ENCODE data around the gene CAMTA1.
"Not testable (repeated sequence)": the region's sequence is repeated elsewhere in the genome, so short reads cannot be mapped to it uniquely, and the experiment has no call there.

CAMTA1 gene

DNA sequence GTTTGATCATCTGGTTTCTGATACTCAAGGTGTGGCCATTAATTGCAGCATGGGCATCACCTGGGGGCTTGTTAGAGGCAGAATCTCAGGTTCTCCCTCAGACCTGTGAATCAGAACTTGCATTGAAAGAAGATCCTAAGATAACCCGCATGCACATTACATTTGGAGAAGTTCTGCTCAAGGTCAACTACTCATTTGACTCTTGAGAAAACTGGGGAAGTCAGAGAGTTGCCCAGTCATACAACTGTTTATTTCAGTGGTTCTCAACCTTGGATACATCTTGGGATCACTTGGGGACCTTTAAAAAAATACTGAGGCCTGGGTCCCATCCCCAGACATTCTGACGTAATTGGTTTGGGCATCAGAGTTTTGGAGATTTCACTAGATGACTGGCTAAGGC, 30.5 kb downstream of the CAMTA1 start:
- DNase-seq = no peak

DNA sequence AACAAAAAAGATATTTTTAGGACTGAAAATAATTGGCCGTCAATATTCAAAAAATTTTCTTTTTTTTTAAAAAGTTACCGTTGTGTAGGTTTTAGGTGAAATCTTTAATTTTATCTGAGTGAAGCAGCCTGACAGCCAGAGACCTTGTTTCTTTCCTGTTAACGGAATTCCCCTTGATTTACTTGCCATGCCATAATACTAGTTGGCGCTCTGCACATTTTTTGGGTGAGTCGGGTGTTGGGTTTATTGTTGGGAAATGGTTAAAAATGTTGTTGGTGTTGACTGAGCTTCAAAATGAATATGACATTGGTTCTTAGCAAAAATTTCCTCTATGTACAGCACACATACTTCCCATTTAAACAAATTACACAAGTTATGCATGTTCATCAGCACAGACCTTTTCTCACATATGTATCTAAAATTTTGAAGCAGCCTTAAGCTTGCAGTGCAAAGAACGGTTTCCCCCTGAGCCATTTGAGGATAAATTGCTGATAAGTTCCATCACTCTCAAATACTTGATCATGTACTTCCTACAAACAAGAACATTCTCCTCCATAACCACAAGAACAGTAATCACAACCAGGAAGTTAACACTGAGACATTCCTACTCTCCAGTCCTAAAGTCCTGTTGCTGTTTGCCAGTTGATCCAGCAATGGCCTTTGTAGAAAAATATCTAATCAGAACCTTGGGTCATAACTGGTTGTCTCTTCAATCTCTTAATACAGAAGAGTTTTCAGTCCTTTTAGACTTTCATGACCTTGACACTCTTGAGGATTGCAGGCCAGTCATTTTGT, 34.2 kb downstream of the CAMTA1 start:
- no peak for DNase-seq

DNA sequence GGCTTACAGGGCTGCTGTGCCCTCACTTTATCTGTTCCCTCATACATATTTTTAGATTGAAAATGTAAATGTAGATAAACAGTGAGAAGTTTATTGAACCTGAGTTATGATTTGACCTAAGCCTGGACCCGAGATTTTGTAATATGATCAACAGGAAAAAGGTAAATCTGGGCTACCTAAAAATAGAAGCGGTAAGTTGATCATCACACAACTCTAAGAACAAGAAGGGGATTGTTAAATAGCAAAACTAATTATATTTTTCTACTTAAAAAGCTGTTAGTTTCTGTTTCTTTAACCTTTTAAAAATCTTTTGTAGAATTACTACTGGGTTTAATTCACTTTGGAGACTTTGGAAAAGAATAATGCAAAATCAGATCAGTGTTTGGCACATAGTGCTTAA, 35.6 kb downstream of the CAMTA1 start:
- DNase-seq = no peak

DNA sequence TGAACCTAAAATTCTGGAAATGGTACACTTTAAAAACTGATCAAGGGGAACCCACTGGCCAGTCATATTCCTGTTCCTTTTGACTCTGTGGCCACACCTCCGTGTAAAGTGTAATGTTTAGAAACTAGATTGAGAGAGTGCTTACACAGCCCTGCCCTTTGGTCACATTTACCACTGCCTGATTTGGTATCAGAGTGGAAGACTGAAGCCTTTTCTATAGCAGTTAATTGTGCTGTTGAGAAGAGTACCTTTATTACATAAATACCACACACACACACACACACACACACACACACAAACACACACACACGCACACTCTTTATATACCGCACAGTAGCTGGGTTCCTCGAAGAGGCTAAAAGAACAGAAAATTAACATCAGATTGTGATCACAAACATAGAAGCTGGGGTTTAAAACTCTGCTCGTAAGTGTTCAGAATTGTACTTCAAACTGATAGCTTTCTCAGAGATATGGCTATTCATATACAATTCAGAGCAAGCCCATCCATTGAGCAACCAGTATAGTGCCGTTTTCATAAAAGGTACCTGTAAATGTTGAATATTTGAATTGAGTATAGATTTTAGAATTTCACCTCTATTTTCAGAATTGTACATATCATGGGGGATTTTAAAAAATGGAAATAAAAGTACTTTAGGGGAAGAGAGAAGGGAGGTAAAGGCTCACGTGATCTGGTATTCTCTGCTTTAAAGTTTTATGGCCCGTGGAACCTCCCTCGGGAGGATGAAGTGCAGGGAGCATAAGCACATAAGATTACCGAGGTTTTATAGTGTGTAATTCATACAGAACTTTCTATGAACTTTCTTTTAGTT, 37.5 kb downstream of the CAMTA1 start:
- DNase-seq = no peak

DNA sequence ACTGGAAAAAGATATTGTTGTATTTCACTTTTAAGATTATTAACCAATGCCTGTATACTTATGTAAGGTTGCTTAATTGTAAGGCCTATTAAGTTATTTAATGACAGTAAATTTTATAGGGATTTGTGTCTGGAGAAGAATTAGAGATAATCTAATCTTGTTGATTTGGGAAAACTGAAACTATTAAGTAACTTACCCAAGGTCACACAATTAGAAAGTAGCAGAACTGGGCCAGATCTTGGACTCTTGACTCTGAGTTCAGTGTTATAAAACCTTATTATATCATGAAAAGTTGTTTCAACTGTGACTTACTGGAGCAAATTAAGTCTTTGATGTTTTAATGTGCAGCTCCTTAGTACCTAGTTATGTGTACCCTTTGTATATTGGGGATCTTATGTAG, 38.5 kb downstream of the CAMTA1 start:
- no peak for DNase-seq

DNA sequence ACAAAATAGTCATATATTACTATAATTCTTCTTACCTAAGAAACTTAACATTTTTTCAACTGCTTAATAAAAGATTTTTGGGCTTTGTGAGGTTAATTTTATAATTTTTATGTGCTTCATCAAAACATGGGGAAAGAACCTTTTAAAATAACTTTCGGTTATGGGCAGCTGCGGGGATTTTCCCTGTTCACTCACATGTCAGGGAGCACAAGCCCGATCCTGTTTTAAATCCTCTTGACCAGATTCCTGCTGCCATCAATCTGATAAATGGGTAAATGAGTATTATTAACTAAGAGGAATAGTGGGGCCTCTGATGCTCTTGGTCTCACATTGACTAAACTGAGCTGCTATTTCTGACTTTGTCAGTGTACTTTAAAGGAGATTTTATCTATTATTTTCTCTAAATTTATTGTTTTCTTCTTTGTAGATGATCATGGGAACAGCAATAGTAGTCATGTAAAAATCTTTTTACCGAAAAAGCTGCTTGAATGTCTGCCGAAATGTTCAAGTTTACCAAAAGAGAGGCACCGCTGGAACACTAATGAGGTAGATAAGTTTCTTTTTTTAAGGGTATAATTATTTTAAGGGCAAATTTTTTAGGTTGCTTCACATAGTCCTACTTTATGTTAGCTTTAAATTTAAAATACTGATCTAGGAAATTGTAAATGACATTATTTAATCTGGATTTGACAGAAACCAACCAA, 39.6 kb downstream of the CAMTA1 start:
- no peak for DNase-seq

DNA sequence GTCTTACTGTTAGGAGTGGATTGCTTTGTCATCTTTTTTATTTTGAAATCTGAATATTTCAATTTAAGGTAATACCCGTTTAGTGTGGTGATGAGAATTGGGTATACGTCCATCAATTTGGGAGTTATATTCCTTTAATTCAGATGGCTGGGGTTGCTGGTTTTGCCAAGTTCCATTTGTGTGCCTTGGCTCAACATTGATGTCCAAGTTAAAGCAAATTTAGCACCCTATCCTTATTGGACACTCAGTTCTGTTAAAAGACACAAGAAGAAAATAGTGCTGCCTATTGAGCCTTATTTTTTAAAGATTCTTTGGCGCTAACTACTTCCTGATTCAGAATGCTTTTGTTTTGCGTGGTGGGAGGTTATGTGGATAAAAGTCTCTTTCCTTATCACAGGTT, 40.6 kb downstream of the CAMTA1 start:
- DNase-seq = no peak

DNA sequence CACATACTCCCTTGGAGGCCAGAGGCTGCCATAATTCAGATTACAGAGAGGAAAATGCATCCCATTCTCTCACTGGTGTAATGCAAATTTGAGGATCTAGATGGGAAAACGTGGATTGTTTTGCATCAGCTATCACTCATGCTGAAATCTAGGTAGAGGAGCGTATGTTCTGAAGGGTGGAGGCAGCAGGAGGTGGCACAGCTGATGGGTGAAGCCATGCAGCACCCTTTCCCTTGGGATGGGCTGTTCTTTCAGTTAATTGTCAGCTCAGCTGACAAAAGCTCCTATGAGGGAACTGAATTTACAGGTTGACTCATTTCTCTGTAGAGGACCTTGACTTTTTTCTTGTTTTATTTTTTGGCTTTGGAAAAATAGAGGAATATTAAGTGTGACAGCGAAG, 41.8 kb downstream of the CAMTA1 start:
- no peak for DNase-seq

DNA sequence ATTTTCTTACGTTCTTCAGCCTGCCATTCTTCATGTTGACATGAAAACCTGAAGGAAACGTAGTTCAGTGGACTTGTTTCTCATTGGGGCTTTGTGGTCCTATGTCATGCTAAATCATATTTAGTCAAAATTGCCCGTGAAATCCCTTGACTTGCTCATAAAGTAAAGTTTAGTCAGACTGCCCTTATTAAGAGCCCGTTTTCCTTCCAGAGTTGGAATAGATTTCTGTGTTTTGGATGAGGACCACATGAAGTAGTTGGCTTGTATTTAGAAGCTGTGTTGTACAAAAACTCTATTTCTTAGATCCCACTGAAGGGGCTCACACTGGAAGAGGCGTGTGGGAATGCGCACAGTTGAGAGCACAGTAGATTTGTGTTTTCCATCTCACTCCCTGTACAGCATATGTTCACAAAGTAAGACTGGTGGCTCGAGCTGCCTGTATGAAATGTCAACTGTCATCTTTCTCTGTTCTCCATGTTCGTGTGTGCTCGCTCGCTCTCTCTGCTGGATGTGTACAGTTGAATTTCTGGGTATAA, 42.4 kb downstream of the CAMTA1 start:
- DNase-seq = no peak

DNA sequence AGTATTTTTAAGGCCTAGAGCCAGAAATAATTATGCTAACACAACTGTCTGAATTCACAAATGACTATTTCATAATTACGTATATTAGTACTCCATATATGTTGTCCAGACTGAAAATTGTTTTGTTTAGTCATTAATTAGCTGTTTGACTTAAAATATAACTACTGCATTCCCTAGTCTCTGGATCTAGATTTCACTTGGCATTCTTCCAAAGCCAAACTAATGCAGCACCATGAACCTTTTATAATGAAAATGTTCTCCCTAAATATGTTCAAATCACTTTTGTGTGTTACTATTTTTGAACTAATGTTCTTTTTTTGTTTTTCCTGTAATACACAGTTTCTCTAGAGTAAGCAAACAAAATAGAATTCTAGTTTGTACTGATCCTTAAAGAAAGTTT, 46.1 kb downstream of the CAMTA1 start:
- DNase-seq = no peak

DNA sequence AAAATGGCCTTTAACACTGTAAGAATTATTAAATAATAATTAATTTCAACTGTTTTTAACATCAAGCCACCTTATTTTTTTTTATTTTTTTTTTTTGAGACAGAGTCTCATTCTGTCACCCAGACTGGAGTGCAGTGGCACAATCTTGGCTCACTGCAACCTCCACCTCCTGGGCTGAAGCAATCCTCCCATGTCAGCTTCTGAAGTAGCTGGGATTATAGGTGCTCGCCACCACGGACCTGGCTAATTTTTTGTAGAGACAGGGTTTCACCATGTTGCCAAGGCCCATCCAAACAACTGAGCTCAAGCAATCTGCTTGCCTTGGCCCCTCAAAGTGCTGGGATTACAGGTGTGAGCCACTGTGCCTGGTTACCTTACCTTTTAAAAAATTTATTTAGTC, 46.8 kb downstream of the CAMTA1 start:
- not testable (repeated sequence) for DNase-seq

DNA sequence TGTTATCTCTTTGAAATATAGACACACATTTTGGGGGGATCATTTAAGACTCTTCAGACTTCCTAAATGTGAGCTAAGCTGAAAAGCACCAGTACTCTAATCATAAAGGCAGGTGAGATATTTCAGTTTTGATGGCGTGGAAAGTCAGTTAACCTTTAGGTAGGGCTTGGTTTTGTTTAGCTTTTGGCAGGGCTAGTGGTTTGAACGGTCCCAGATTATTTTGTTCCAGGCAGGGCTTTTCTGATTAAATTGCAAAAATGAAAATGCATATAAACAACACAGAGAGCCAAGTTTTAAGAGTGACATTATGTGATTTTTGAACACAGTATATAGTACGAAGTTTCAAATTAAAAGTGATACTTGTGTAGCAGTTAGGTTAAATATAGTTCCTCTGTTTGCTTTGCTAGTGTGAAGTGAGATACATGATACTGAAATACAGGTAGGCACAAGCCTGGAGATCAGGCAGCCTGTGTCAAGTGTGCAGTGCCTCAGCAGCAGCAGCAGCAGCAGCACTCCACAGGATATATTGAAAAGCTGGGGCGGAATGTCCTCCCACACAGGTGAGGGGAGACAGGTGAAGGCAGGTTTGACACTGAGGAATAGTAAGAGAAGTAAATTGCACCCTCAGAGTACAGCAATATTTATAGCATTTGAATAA, 47.4 kb downstream of the CAMTA1 start:
- DNase-seq = peak; percentile 95

DNA sequence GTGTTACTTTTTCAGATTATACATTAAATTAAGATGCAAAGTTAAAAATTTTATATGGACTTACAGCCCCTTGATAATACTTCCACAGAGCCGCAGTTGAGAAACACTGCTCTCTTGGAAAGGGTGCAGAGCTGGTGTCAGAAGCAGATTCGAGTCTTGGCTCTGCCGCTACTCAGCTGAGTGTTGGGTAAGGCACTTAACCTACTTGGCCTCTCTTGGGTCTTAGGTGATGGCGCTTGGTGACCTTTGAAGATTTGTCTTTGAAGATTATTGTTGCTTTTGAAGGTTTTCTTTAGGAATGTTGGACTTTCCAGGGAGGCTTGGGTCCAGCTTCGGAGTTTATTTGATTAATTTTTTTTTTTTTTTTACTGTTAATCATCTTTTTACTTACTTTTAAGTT, 48.5 kb downstream of the CAMTA1 start:
- no peak for DNase-seq

DNA sequence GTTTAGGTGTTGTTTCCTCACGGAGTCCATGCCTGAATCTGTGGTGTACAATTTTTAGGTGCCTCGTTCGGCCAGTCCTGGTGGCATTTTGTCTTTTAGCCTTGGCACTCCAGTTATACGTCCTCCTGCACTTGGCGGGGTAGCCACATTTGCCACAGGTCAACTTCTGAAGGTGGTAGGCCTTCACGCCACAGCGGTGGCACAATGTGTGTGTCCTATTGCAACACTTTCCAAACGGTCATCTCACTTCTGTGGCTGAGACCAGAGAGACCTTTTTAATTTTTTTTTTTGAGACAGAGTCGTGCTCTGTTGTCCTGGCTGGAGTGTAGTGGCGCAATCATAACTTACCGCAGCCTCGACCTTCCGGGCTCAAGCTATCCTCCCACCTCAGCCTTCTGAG, 49.1 kb downstream of the CAMTA1 start:
- no peak for DNase-seq

DNA sequence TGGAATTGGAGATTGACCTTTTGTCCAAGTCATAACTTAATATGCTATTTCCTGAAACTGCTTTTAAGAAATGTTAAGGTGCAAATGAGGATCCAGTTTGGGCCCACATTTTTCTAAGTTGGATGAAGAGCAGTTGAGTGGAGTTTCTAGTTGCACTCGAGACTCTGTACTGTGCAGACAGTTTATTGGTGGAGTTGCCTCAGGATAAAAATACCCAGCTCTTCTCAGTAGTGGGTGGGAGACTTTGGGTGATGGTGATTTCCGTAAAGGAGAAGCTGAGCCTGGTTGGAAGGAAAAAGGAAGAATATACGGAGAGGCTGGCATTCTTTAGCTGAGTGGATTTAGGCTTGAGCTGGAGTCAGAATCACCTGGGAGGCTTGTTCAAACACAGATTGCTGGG, 49.9 kb downstream of the CAMTA1 start:
- no peak for DNase-seq

DNA sequence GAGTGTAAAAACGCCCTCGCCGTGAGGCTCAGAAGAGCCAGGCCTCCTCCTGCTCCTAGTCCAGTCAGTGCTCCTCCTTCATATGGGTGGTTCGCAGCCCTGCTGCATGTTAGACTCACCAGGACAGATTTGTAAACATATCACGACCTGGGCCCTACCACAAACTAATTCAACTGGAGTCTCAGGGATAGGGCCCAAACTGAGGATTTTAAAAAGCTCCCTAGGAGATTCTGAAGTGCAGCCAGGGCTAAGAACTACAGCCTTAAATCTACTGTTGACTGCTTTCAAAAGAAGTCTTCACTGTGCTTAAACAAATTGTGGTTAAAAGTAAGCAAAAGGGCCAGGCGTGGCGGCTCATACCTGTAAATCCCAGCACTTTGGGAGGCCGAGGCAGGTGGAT, 57.0 kb downstream of the CAMTA1 start:
- no peak for DNase-seq

DNA sequence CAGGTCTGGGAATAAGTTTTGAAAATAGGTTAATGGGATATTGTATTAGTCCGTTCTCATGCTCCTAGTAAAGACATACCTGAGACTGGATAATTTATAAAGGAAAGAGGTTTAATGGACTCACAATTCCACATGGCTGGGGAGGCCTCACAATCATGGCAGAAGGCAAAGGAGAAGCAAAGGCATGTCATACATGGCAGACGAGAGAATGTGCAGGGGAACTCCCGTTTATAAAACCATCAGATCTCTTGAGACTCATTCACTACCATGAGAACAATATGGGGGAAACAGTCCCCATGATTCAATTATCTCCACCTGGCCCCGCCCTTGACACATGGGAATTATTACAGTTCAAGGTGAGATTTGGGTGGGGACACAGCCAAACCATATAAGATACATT, 60.5 kb downstream of the CAMTA1 start:
- DNase-seq = not testable (repeated sequence)

DNA sequence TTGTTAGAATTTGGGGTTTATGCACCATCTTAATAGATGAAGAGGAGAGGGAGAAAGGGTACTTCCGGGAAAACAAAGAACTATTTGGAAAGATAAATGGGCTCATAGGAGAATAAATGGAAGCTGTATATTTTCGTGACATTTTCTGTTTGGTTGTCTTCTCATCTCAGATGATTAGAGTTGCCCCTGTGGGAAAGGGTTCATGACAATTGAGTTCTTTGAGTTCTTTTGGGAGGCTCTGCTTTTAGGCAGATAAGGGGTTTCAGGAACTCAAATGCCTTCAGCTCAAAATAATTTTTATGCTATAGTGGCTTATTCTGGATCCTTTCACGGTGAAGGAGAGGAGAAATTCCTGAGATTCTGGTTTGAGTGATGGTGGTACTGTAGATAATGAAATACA, 63.6 kb downstream of the CAMTA1 start:
- no peak for DNase-seq

DNA sequence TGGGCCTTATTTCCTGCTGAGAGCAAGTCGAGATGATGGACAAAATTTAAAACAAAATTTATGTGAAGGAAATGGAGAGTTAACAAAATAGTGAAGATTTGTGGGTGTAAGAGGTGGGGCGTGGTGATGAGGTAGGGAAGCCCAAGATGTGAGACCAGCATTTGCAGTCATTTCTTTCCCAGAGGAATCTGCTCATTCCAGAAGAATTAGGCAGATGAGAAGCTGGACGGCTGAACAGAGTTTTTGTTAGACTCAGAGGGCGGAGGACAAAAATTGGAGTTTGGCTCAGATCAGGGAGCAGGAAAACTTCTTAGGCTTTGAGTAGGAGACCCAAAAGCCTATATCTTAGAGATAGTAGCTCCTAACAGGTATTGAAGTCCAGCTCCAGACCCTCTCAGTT, 65.3 kb downstream of the CAMTA1 start:
- no peak for DNase-seq

DNA sequence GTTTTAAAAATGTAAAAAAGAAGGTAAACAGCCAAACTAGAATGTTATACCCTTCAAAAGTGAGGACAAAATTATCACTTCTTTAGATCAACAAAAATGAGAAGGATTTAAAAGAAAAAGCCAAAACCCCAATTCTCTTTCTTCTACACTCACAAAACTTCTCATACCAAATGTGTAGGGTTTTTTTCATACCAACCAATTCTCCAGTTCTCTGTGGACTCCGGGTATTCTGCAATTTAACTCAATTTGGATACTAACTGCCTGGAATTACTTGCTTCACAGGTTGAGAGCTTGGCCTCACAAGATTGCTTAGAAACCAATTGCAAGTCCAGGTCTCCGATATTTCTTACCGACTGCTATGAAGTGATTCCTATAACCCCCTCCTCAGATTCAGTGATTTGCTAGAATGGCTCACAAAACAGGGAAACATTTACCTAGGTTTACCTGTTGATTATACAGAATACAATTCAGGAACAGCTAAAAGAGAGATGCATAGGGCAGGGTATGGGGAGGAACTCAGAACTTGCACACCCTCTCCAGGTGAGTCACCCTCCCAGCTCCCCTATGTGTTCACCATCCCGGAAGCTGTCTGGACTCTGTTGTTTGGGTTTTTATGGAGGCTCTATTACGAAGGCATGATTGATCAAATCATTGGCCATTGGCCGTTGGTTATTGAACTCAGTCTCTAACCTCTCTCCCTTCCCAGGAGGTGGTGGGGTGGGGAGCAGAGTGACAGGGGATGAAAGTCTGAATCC, 67.1 kb downstream of the CAMTA1 start:
- no peak for DNase-seq

DNA sequence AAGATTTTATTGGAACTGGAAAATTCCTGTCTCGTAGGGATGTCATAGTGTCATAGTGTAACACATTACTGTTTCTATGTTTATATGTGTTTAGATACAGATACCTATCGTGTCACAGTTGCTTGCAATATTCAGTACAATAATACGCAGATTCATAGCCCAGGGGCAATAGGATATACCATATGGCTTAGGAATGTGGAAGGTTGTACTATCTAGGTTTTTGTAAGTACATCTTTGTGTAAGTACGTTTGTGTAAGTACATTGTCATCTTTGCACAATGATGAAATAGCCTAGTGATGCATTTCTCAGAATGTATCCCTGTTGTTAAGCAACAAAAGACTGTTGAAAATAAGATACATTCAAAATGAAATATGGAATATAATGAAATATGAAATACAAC, 68.9 kb downstream of the CAMTA1 start:
- no peak for DNase-seq

DNA sequence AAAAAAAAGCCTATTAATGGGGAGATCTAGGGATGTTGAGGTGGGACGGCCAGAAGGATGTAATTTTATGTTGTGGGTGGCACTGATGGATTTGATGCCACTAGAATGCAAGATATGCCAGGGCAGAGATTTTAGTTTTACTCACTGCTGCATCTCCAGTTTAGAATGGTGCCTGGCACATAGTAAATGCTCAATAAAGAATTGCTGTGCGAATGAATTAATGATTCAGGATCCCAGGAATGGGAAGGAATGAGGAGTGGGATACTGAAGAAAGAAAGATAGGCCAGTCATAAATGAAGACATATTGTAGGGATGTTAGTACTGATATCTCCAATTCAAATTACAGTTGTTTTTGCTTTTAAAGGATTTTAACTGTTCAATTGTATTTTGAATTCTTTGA, 72.6 kb downstream of the CAMTA1 start:
- DNase-seq = no peak

Data from NCI-H510A (cell line).